ENCODE results near the gene NCAM1.

The NCAM1 gene

DNA sequence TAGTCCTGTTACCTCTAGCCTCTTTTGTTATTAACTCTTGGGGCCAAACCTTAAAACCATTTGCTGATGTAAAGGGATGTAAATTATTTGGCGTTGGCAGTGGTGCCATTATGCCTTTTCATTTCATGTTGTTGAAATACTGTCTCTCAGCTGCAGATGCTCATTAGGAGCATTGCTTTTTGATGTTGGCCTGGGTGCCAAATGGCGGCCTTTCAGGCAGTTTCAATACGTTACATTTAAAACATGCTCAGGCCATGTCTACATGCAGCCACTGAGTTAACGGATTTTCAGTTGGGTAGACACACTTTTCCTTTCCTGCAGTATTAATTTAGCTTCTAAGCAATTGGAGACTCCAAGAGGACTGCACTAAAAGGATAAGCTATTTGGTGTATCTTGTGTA, 5.3 kb downstream of the NCAM1 start:
- H3K4me3 ChIP-seq = no peak overlapping the region
- no peak overlapping the region for H3K27ac ChIP-seq

DNA sequence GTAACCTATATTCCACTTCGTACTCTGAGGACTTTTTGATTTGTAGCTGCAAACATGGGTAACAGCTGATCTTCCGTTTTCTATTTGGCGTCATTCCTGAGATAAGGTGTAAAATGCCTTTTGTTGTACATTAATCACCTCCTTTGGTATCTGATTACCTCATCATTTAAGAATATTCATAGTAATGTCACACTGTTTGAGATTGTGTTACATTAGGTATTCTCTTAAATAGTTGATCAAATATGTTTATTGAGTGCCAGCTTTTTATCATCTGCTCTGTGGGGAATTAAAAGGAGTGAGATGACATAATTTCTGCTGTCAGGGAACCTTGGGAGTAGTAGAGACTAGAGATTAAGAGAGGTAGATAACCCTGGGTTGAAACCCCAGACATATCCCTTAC, 5.9 kb downstream of the NCAM1 start:
- H3K27ac ChIP-seq = no peak overlapping the region
- no peak overlapping the region for H3K4me3 ChIP-seq

DNA sequence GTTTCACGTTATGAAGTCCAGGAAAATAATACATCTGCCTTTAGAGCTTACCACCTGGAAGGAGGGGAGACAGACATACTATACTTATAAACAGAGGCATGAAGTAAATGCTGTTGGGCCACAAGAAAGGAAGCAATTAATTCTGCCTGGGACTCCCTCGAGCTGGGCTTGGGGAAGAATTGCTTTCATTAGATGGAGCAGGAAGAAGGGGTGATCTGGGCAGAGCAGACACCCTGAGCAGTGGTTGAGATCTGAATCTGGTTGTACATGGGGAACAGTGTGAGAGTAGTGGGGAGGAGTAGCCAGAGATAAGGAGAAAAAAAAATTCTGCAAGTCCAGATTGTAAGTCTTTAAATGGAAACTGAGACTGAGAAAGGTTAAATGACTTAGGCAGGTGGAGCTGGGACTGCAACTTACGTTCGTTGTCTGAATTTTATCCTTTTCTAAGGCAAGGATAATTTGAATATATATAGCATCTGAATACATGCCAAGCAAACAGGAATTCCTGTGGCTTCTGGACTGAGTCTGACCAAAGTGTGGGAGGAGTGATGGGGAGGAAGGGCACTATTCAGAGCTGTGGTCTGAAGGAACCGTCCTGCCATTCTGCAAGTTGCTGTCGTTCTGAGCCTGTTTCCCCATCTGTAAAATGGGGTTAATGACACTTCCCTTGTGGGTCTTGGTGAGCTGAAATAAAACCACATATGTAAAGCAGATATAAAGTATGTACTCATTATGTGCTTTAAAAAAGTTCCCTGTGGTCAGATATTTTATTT, 7.9 kb downstream of the NCAM1 start:
- Histone ChIP-seq H3K4me3 (no peak overlapping the region), H3K27ac (no peak overlapping the region)

DNA sequence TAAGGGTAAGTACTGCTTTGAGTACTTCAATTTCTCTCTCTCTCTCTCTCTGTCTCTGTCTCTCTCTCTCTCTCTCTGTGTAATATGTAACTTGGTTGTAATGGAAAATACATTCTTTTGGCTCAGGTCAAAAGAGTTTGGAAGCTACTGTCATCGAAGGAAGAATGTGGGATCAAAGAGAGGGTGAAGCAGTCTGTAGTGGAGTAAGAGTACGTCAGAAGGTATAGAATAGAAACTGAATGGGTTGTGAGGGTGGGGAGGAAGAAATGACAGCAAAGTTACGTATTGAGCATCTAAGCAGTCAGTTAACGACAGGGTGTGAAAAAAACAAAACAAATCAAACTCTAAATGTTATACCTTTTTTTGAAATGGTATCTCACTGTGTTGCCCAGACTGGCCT, 10.0 kb downstream of the NCAM1 start:
- no peak overlapping the region for H3K4me3 ChIP-seq
- H3K27ac ChIP-seq = no peak overlapping the region

DNA sequence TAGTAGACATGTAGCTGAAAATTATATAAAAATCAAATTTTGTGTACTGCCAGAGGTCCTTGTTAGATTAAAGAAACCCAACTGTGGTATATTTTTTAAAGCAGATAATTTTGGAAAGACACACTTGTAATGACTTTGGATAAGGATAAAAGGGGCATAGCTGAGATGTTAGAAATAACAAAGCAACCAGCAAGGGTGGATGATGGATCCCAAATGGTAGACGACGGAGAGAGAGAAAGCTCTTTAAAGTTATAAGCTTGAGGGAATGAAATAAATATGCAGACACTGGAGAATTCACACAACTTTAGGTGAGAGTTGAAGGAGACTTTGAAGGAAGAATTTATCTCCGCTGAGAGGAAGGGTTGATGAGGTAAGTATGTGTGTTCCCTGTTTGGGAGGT, 10.6 kb downstream of the NCAM1 start:
- no peak overlapping the region for H3K4me3 ChIP-seq
- H3K27ac ChIP-seq = no peak overlapping the region

DNA sequence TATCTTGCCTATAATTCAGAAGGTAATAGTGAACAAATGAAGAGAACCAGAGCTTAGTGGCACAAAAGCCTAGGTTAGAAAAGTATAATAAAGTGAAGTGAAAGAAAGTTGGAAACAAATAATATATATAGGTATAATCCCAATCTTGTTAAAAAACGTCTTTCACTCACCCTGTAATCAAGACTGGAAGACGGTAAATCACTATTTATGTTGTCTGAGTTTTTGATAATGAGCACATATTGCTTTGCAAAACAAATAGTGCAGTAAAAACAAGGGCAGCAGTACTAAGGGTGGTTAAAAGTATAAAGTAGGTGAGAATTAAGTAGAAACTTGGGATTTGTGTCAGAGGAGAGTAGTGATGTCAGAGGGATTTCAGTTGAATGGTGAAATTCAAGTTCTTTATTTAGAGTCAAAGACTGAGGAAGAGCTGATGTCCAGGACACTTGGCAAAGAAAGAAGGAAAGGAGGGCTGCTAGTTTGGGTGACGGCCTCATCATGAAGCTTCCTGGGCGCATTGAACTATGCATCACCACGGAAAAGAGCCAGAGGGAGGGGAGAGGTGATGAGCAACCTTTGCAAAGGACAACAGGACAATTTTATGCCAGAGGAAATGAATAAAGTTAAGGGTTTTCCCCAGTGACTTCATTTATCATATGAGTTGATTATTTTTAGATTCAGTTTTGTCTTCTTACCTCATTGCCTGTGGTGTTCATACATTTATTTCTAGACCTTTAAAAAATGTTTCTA, 11.4 kb downstream of the NCAM1 start:
- H3K27ac ChIP-seq = no peak overlapping the region
- H3K4me3 ChIP-seq = no peak overlapping the region

DNA sequence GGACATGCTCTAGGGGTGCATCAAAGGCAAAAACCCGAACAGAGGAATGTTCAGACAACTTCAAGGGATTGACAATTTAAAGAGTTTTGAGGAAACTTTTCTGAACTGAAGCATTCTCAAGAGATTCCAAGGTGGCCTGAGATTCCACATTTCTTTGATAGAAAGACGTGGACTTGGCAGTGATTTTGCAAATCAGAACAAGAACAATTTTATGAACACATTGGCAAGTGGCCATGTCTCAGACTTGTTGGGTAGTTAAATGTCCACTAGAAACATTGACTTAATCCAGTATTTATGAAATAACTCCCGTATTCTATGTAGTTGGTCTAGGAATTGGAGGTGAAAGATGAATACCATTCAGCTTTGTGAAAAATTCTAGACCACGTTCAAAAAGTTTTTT, 13.8 kb downstream of the NCAM1 start:
- H3K4me3 ChIP-seq = no peak overlapping the region

DNA sequence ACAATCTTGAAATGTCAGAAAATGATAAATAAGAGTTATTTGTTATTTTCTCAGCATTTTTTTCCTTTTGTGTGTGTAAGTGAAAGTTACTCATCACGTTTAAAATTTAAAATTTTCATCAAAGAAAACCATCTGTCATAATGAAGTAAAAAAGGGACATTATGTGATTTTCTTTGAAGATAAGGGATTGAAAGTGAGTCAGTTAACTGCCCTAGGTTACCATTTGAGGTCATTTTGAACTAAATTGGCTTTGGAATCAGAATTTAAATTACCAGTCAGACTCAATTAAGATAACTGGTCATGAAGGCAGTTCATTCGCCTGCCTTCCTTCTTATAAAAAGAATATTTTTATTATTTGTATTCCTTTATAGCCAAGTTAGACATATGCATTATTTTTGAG, 14.3 kb downstream of the NCAM1 start:
- Histone ChIP-seq H3K27ac (no peak overlapping the region), H3K4me3 (no peak overlapping the region)

More for the DNA sequence above, 13.8 kb downstream of the NCAM1 start:
- H3K27ac ChIP-seq = no peak overlapping the region

DNA sequence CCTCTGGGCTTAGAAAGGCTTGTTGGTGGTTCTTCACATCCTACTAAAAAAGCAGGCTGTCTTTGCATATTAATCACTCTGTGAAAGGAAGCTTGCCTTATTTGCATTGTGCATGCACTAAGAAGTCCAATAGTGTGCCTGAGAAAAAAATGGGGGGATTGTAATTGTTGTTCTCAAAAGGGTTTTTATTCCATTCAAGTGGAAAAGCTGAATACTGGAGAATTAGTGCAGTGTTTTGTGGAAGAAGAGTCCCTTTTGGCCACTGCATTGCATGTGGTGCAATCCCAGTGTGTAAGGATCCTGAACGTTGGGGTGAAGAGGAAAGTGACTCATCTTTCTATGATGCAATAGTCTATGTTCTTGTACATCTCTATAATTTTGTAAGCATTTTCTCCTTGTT, 16.5 kb downstream of the NCAM1 start:
- no peak overlapping the region for H3K27ac ChIP-seq
- H3K4me3 ChIP-seq = no peak overlapping the region

DNA sequence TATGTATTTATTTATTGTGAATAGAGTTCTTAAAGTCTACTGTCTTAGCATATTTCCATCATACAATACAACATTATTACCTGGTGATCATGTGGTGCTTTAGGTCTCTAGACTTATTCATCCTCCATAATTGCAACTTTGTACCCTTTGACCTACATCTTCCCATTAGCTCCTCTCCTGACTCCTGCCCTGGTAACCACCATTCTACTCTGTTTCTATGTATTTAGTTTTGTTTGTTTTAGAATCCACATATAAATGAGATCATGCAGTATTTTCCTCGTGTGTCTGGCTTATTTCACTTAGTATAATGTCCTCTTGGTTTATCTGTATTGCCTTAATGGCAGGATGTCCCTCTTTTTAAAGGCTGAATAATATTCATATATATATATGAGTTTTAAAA, 22.7 kb downstream of the NCAM1 start:
- Histone ChIP-seq H3K27ac (no peak overlapping the region), H3K4me3 (no peak overlapping the region)

DNA sequence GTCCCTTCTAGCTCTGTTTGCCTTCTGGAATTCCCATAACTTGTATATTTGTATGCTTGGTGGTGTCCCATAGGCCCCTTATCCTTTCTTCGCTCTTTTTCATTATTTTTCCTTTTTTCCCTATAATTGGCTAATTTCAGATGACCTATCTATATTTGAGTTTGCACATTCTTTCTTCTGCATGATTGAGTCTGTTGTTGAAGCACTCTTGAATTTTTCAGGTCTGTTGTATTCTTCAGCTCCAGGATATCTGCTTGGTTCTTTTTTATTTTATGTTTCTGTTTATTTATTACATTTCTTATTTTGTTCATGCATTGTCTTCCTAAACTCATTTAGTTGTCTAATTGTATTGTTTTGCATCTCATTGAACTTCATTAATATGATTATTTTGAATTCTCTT, 28.0 kb downstream of the NCAM1 start:
- no peak overlapping the region for H3K4me3 ChIP-seq
- no peak overlapping the region for H3K27ac ChIP-seq

DNA sequence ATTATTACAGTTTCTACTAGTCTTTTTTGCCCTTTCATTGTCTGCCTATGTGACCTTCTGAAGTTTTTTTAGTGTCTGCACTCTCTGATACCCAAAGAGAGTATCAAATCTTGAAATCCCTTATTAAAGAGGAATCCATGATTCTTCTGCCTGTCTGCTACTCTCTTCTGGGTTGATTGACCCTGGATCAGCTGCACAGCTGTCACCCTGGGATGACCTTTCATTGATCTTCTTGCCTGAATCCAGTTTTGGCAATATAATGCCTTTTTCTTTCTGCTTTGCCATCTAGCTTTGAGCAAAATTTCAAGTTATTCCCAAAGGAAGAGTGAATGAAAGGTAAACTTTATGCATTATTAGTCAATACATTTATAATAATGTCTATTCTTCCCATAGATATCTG, 32.6 kb downstream of the NCAM1 start:
- H3K4me3 ChIP-seq = no peak overlapping the region

DNA sequence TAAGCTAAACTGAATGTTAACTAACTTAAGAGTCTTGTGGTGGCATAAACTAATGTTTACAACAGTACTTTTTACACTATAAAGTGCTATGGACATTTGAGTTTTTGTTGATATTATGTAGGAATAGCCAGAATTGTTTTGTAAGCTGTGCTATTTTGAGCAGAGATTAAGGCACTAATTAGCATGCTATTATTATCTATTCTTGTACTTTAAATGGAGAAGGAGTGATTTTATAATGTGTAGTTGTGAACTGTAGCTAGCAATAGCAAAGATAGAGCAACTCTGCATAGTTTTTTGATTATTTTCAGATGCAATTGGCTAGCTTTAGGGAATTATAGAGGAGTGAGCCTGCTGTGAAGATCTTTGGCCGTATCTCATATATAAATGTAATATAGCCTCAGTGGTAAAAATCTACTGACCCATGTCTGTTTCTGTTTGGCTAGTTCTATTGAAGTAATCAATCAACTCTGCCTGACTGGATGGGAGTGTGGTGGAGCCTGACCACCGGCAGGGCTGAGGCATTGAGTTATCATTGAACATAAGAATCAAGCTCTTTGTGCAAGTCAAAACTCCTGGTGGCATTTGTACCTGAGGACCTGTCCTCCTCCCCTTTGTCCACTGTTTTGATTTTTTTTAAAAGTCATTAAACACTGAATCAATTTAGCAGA, 34.3 kb downstream of the NCAM1 start:
- Histone ChIP-seq H3K4me3 (no peak overlapping the region), H3K27ac (no peak overlapping the region)

More for the DNA sequence above, 32.6 kb downstream of the NCAM1 start:
- no peak overlapping the region for H3K27ac ChIP-seq

DNA sequence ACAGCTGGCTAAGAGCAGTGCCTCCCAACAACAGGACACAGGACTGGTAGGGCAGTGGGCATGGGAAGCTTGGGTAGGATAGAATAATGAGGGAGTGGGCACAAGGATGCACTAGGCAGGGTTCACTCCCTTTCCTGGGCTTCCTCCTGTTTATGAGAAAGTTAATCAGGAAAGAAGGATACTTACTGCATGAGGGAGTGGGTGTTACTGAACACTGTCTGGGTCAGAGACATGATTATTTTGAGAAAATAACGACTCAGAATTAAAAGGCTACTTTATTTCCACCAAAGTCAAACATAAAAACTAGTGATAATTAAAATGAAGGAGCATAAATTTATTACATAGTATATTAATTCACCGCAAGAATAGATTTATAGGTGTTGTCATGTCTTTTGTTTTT, 35.8 kb downstream of the NCAM1 start:
- H3K27ac ChIP-seq = no peak overlapping the region
- H3K4me3 ChIP-seq = no peak overlapping the region

DNA sequence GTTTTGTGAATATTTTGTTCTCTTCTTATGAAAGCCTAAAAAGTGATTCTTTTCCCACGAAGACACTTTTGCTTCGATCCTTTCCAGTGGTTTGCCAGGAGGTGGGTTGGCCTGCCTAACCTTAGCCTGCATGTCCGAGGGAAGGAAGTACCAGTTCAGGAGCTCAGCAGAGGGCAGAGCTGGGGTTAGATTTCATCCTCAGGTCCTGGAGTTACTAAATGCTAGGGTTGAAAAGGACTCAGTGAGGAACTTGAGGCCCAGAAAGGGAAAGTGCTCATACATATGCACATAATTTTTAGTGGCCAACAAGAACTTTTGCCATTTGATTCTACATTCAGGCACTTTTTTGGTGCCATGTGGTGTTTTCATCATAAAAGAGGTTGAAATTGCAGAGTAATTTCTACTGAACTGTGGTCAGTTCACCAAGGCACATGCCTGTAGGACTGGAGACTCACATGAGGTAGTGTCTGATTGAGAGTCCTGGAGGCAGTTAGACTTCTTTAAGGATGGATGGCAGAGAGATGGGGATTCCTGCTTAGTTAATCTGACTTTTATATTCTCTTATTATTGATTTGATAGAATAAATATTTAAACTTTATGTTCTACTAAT, 36.7 kb downstream of the NCAM1 start:
- Histone ChIP-seq H3K27ac (no peak overlapping the region), H3K4me3 (no peak overlapping the region)

DNA sequence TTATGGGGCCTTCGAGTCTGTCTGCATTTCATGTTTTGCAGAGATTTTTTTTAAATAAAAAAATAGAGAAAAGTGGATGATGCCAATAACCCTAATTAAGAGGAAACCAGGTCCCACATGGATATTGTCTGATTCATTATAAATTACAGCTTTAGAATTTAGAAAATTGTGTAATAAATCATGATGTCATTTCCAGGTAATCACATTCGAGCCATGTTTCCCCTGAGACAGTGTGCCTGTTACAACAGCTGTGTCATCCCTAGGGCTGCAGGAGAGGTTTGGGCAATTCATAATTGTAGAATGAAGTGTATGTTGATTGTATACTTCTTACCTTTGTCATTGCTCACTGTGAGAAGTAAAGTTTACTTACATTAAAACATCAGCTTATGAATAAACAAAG, 38.3 kb downstream of the NCAM1 start:
- H3K27ac ChIP-seq = no peak overlapping the region
- no peak overlapping the region for H3K4me3 ChIP-seq

DNA sequence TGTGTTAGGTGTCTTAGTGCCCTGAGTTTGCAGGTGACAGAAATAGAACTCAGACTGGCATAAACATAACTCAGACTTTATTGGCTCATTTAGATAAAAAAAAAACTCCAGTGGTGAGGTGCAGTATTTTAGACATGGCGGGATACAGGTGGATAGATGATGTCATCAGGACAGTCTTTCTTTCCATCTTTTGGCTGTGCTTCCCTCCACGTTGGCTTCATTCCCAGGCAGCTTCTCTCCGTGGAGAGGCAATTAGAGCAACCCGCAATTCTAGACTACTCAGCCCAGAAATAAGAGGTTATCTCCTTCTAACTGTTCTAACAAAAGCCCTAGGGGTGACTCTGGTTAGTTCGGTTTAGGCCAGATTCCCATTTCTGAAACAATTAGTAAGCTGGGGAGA, 40.5 kb downstream of the NCAM1 start:
- H3K27ac ChIP-seq = no peak overlapping the region
- no peak overlapping the region for H3K4me3 ChIP-seq

DNA sequence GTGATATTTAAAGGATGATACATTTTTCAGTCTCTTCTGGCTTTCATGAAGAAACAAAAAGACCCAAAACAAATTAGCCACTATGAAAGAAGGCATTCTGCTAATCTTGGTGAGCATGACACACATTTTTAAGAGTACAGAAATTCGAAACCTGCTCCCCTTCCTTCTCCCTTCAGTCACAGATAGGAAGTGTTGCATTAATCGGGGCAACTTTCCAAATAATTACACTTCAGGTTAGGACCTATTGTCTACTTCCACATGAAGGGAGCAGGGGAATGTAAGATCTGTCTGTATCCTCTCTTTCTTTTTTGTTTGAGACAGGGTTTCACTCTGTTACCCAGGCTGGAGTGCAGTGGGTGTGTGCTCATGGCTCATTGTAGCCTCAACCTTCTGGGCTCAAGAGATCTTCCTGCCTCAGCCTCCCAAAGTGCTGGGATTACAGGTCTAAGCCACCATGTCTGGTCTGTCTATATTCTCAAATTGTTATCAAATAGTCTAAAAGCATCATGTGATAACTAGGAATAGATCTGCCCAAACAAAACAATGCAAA, 45.8 kb downstream of the NCAM1 start:
- Histone ChIP-seq H3K4me3 (no peak overlapping the region), H3K27ac (no peak overlapping the region)

DNA sequence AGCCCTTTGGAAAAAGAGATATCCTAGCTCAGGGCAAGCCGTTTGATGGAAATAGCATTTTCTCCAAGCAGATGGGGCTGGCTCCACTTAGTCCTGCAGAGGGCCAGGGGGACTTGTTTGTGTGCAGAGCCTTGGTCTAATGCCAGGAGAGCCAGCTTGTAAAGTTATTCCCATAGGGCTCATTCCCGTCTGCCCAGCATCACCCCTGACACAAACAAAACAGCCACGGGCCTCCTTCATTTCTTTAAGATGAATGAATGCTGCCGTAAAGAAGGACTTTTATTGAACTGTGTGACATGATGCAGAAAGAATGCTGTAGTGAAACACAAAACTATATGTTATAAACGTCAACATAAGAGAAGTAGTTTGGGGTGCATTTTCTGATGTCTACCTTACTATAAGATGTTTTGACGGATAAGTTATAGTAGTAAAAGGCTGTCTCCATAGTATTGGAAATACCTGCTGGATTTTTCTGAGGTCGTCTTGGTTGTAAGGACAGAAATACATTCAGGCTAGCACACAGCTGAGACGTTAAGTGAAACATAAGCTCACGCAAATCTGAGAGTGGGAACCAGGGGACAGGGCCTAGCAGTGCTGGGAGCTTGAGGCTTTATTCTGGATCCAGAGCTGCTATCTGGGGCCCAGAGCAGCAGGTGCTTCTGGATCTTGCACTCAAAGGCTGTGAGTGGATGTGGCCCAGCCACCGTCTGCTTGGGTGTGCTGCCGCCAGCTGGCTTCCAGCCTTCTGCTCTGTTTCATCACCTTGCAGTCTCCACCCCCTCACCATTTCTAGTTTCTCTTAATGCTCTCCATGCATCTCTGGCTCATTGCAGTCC, 53.3 kb downstream of the NCAM1 start:
- Histone ChIP-seq H3K27ac (no peak overlapping the region), H3K4me3 (no peak overlapping the region)

DNA sequence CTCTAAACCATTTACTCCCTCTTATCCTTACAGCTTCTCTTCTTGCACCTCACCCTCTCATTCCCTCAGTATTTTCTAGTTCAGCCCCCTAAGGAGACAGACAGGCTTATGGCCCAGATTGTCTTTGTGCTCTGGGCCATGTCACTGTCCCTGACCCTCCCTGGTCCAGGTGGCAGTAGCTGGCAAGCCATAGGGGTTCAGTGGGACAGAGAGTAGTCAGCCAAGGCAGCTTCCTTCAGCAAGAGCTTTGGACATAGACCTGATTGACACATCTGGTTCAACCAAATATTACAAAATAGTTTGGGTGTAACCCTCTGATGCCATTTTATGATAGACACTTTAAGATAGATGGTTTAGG, 53.9 kb downstream of the NCAM1 start:
- no peak overlapping the region for H3K27ac ChIP-seq
- H3K4me3 ChIP-seq = no peak overlapping the region
